Choroid plexus epithelial cell (primary cell): Measurements from ENCODE around the gene UVRAG.

Experiments
- DNase-seq: peaks from one replicate; pipeline ENCODE4 v3.0.0-alpha.2; 2010; ENCODE audit warnings: low read depth
- H3K4me3 ChIP-seq: 2 replicates; pipeline ENCODE4 v1.5.1; 2011; ENCODE audit warnings: low read depth, mild to moderate bottlenecking, control low read depth, low read length, moderate library complexity
- TF ChIP-seq, protein P1 (sequence below): conservative IDR thresholded peaks from 2 replicates; pipeline ENCODE4 v1.5.1; 2011; ENCODE audit warnings: low read depth, mild to moderate bottlenecking, control low read depth, inconsistent platforms, low read length, moderate library complexity

The UVRAG gene

DNA sequence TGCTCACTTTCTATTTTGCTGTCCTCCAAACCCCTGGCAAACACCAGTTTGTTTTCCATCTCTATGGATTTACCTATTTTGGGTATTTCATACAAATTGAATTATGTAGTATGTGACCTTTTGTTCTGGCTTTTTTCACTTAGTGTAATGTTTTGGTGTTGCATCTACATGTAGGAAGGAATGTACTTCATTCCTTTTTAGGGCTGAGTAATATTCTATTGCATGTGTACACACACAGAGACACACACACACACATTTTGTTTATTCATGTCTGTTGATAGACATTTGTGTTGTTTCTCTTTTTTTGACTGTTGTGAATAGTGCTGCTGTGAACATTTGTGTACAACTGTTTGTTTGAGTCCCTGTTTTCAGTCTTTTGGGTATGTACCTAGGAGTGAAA lies 90.4 kb downstream of the UVRAG start:
- H3K4me3 ChIP-seq, result no peak overlapping the region
- TF ChIP-seq, protein P1, sequence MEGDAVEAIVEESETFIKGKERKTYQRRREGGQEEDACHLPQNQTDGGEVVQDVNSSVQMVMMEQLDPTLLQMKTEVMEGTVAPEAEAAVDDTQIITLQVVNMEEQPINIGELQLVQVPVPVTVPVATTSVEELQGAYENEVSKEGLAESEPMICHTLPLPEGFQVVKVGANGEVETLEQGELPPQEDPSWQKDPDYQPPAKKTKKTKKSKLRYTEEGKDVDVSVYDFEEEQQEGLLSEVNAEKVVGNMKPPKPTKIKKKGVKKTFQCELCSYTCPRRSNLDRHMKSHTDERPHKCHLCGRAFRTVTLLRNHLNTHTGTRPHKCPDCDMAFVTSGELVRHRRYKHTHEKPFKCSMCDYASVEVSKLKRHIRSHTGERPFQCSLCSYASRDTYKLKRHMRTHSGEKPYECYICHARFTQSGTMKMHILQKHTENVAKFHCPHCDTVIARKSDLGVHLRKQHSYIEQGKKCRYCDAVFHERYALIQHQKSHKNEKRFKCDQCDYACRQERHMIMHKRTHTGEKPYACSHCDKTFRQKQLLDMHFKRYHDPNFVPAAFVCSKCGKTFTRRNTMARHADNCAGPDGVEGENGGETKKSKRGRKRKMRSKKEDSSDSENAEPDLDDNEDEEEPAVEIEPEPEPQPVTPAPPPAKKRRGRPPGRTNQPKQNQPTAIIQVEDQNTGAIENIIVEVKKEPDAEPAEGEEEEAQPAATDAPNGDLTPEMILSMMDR, result no peak
- DNase-seq, result no peak

- no peak for DNase-seq
- H3K4me3 ChIP-seq, result no peak overlapping the region
- TF ChIP-seq, protein P1, result no peak
These were observed 93.0 kb downstream of the UVRAG start for GRCh38 chr11:75907906-75908527.

GRCh38 chr11:75910426-75911145 lies 95.6 kb downstream of the UVRAG start:
- no peak overlapping the region for H3K4me3 ChIP-seq
- no peak for DNase-seq
- TF ChIP-seq, protein P1, result no peak

DNA sequence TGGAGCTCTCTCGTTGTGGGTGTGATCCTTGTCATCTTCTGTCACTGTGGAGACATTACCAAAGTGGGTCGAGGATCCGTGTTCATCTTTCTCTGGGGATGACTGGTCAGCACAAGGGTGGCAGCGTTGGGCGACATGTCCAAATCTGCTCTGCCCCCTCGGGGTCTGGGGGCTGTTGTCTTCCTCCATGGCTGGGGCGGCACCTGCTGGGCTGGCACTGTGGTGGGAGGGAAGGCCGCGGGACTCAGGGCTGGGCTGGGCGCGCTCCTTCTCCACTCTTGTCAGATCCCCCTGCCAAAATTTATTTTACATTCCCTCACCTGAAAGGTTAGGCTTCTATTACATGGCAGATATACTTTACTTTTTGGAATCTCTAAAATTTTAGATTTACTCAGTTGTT lies 96.4 kb downstream of the UVRAG start:
- H3K4me3 ChIP-seq, result no peak overlapping the region
- TF ChIP-seq, protein P1, result no peak
- DNase-seq, result no peak

DNA sequence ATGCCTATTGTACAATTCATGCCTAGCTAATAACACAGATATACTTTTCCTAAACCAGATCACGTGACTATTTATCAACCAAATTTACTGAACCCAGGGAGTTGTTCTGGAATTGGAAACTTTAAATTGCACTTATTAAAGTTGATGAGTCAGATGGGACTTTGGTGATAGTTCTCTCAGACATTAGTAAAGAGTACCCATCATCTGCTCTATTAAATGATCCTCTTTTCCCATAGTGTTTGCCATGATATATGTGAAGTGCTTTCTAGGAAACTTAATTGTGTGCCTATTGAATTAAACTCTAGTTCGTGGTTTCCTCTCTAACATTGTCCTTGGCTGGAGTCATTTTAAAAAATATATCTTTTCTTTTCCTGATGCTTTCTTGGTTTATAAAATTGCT lies 99.0 kb downstream of the UVRAG start:
- H3K4me3 ChIP-seq, result no peak overlapping the region
- no peak for DNase-seq
- TF ChIP-seq, protein P1, result no peak

DNA sequence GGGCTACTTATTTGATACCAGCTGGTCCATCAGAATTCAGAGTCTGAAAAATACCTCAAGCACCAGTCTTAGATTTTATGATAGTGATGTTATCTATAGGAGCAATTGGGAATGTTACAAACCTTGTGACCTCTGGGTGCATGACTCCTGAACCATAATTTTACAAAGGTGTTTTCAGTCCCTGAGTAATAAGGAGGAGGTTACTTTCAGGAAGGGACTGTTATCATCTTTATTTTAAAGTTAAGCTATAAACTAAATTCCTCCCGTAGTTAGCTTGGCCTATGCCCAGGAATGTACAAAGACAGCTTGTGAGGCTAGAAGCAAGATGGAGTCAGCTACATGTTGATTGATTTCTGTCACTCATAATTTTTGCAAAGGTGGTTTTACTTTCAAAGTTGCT lies 101.9 kb downstream of the UVRAG start:
- TF ChIP-seq, protein P1, result no peak
- no peak for DNase-seq
- no peak overlapping the region for H3K4me3 ChIP-seq

- no peak for DNase-seq
- TF ChIP-seq, protein P1, result no peak
- H3K4me3 ChIP-seq, result no peak overlapping the region
These were observed 103.3 kb downstream of the UVRAG start for GRCh38 chr11:75918331-75918730.
